CD8-positive, alpha-beta memory T cell (primary cell): ENCODE results near the gene IL1RL2. TPM values are rescaled to one million over a fixed set of nuclear protein-coding genes. Genes with fewer than 3 reads are reported as not detected.

Experiments used
- CTCF ChIA-PET: fragments of 350-600 bp; sonication (Branson Sonifier 250); formaldehyde crosslinking; loops from one replicate; lab custom pipeline; 2021; ENCODE audit warnings: antibody characterized with exemption; lab: Charles Lee
- POLR2A ChIA-PET: fragments of 350-600 bp; sonication (Branson Sonifier 250); formaldehyde crosslinking; loops from one replicate; lab custom pipeline; 2021; ENCODE audit warnings: antibody characterized with exemption; lab: Charles Lee
- DNase-seq, 5 donors: peaks; one replicate each; pipeline versions ENCODE4 v3.0.0 to v3.0.0-alpha.2; 2020 to 2022; ENCODE audit warnings: mixed read lengths in 1 of 5
- H3K27ac ChIP-seq: one replicate; pipeline ENCODE4 v1.7.0; 2013; ENCODE audit warnings: low read depth, mild to moderate bottlenecking, low read length, moderate library complexity
- H3K27me3 ChIP-seq: 2 replicates; pipeline ENCODE4 v1.7.0; 2013; ENCODE audit warnings: low read length, mild to moderate bottlenecking; ENCODE audit not compliant: insufficient read depth, poor library complexity, severe bottlenecking
- H3K36me3 ChIP-seq: 2 replicates; pipeline ENCODE4 v1.7.0; 2013; ENCODE audit warnings: mild to moderate bottlenecking, low read length, moderate library complexity; ENCODE audit not compliant: insufficient read depth
- H3K4me1 ChIP-seq: 2 replicates; pipeline ENCODE4 v1.7.0; 2013; ENCODE audit warnings: mild to moderate bottlenecking, low read length, moderate library complexity; ENCODE audit not compliant: insufficient read depth
- H3K4me3 ChIP-seq: 2 replicates; pipeline ENCODE4 v1.7.0; 2013; ENCODE audit warnings: mild to moderate bottlenecking, low read length
- H3K9me3 ChIP-seq: 2 replicates; pipeline ENCODE4 v1.7.0; 2013; ENCODE audit warnings: mild to moderate bottlenecking, low read length
- H3K27ac Mint-ChIP-seq, 8 donors: one replicate each; pipeline ENCODE4 v1.8.0; 2020 to 2021; ENCODE audit warnings: mixed read lengths in 8 of 8, mild to moderate bottlenecking in 6 of 8, inconsistent platforms in 3 of 8, moderate library complexity in 3 of 8
- H3K27me3 Mint-ChIP-seq, 2 donors: one replicate each; pipeline ENCODE4 v1.8.0; 2020 to 2021; ENCODE audit warnings: mixed read lengths in 2 of 2, mild to moderate bottlenecking in 1 of 2, moderate library complexity in 1 of 2
- H3K36me3 Mint-ChIP-seq, 3 donors: one replicate each; pipeline ENCODE4 v1.8.0; 2020 to 2021; ENCODE audit warnings: mixed read lengths in 3 of 3, inconsistent platforms in 1 of 3, mild to moderate bottlenecking in 1 of 3
- H3K4me1 Mint-ChIP-seq, 3 donors: one replicate each; pipeline ENCODE4 v1.8.0; 2020 to 2021; ENCODE audit warnings: mixed read lengths in 3 of 3, inconsistent platforms in 1 of 3, mild to moderate bottlenecking in 1 of 3
- H3K4me3 Mint-ChIP-seq, 7 donors: one replicate each; pipeline ENCODE4 v1.8.0; 2020 to 2021; ENCODE audit warnings: mixed read lengths in 7 of 7, mild to moderate bottlenecking in 6 of 7, moderate library complexity in 4 of 7, inconsistent platforms in 2 of 7
- H3K9me3 Mint-ChIP-seq, 5 donors: one replicate each; pipeline ENCODE4 v1.8.0; 2020 to 2022; ENCODE audit warnings: mixed read lengths in 5 of 5, mild to moderate bottlenecking in 3 of 5, moderate library complexity in 2 of 5, inconsistent platforms in 1 of 5
- polyA plus RNA-seq: library from polyadenylated mRNA; unstranded; fragments of 300-500 nt; fragmentation: Illumina TruSeq; gene quantifications from one replicate; pipeline ENCODE4 v1.2.3, GENCODE V29; 2021
- total RNA-seq, 2 experiments: library from RNA; stranded (reverse); gene quantifications; one replicate each; pipeline ENCODE4 v1.2.3, GENCODE V29; 2021

IL1RL2 gene
- total and polyA plus RNA-seq, 3 experiments from 2014 or later: 0.13 to 0.33 TPM; not detected in 1

GRCh38 chr2:102278720-102279390 lies 92.0 kb downstream of the IL1RL2 start:
- DNase-seq: no peak
- Mint-ChIP-seq H3K4me3 (peak overlapping the region in 1 of 7 donors; percentile 28), H3K36me3 (peaks cover 0 to 3% (median 0%) of the 10 kb centered on the region in 3 donors), H3K27me3 (peaks cover 2 to 7% of the 10 kb centered on the region in 2 donors), H3K27ac (peak overlapping the region in 1 of 8 donors; percentile 76), H3K4me1 (peaks cover 30 to 41% (median 32%) of the 10 kb centered on the region in 3 donors), H3K9me3 (no peaks in the 10 kb centered on the region)
- CTCF ChIA-PET: no interaction called here
- H3K27ac ChIP-seq: no peak overlapping the region
- no peaks in the 10 kb centered on the region for H3K36me3 ChIP-seq
- no peak overlapping the region for H3K4me3 ChIP-seq
- POLR2A ChIA-PET: no interaction called here
- H3K27me3 ChIP-seq: no peaks in the 10 kb centered on the region
- H3K9me3 ChIP-seq: no peaks in the 10 kb centered on the region
- peaks cover 19% of the 10 kb centered on the region for H3K4me1 ChIP-seq

- ChIA-PET POLR2A (no interaction called here), CTCF (interaction anchor here (1.0 kb wide), 1 partner anchor 28 kb away, joined by 3 read pairs; no protein-coding TSS in a partner anchor)
- no peaks in the 10 kb centered on the region for H3K27me3 ChIP-seq
- DNase-seq: no peak
- Mint-ChIP-seq H3K4me1 (peaks cover 30 to 41% (median 32%) of the 10 kb centered on the region in 3 donors), H3K27me3 (peaks cover 0 to 7% of the 10 kb centered on the region in 2 donors), H3K4me3 (no peak overlapping the region), H3K9me3 (no peaks in the 10 kb centered on the region), H3K27ac (no peak overlapping the region), H3K36me3 (peaks cover 0 to 3% (median 0%) of the 10 kb centered on the region in 3 donors)
- no peak overlapping the region for H3K27ac ChIP-seq
- peaks cover 19% of the 10 kb centered on the region for H3K4me1 ChIP-seq
- no peaks in the 10 kb centered on the region for H3K9me3 ChIP-seq
- no peak overlapping the region for H3K4me3 ChIP-seq
- no peaks in the 10 kb centered on the region for H3K36me3 ChIP-seq
Observed at GRCh38 chr2:102279391-102279735, 92.5 kb downstream of the IL1RL2 start.

GRCh38 chr2:102282678-102283091 lies 95.9 kb downstream of the IL1RL2 start:
- Histone ChIP-seq H3K27me3 (no peaks in the 10 kb centered on the region), H3K4me1 (no peaks in the 10 kb centered on the region), H3K27ac (no peak overlapping the region), H3K36me3 (no peaks in the 10 kb centered on the region), H3K9me3 (no peaks in the 10 kb centered on the region), H3K4me3 (no peak overlapping the region)
- Mint-ChIP-seq H3K36me3 (no peaks in the 10 kb centered on the region), H3K27me3 (peaks cover 0 to 1% of the 10 kb centered on the region in 2 donors), H3K4me1 (peaks cover 9 to 14% (median 9%) of the 10 kb centered on the region in 3 donors), H3K9me3 (no peaks in the 10 kb centered on the region), H3K4me3 (no peak overlapping the region), H3K27ac (no peak overlapping the region)
- POLR2A ChIA-PET: no interaction called here
- DNase-seq: no peak
- CTCF ChIA-PET: interaction anchor here (1.4 to 1.6 kb wide), 2 partner anchors 9 to 19 kb away, joined by 3 to 4 read pairs; no protein-coding TSS in a partner anchor

- ChIA-PET POLR2A (no interaction called here), CTCF (interaction anchor here (1.6 kb wide), 1 partner anchor 18 kb away, joined by 4 read pairs; no protein-coding TSS in a partner anchor)
- Histone ChIP-seq H3K27ac (no peak overlapping the region), H3K36me3 (no peaks in the 10 kb centered on the region), H3K4me1 (no peaks in the 10 kb centered on the region), H3K27me3 (no peaks in the 10 kb centered on the region), H3K4me3 (no peak overlapping the region), H3K9me3 (no peaks in the 10 kb centered on the region)
- Mint-ChIP-seq H3K4me1 (peaks cover 0 to under 1% (median 0%) of the 10 kb centered on the region in 3 donors), H3K27me3 (peaks cover 0 to 3% of the 10 kb centered on the region in 2 donors), H3K27ac (no peak overlapping the region), H3K36me3 (no peaks in the 10 kb centered on the region), H3K4me3 (no peak overlapping the region), H3K9me3 (no peaks in the 10 kb centered on the region)
- DNase-seq: no peak
Observed at GRCh38 chr2:102283996-102284395, 97.2 kb downstream of the IL1RL2 start.

- H3K27me3 Mint-ChIP-seq: peaks cover 0 to 3% of the 10 kb centered on the region in 2 donors
- no peak overlapping the region for H3K27ac ChIP-seq
- no peaks in the 10 kb centered on the region for H3K9me3 Mint-ChIP-seq
- CTCF ChIA-PET: no interaction called here
- H3K36me3 ChIP-seq: no peaks in the 10 kb centered on the region
- no peak overlapping the region for H3K4me3 Mint-ChIP-seq
- H3K4me1 ChIP-seq: no peaks in the 10 kb centered on the region
- H3K27ac Mint-ChIP-seq: no peak overlapping the region
- H3K4me3 ChIP-seq: no peak overlapping the region
- POLR2A ChIA-PET: no interaction called here
- no peaks in the 10 kb centered on the region for H3K4me1 Mint-ChIP-seq
- DNase-seq: no peak
- H3K27me3 ChIP-seq: no peaks in the 10 kb centered on the region
- no peaks in the 10 kb centered on the region for H3K36me3 Mint-ChIP-seq
- no peaks in the 10 kb centered on the region for H3K9me3 ChIP-seq
Observed at GRCh38 chr2:102284611-102285010, 97.8 kb downstream of the IL1RL2 start.

GRCh38 chr2:102285368-102285767 lies 98.5 kb downstream of the IL1RL2 start:
- Histone ChIP-seq H3K36me3 (no peaks in the 10 kb centered on the region), H3K4me3 (no peak overlapping the region), H3K27me3 (no peaks in the 10 kb centered on the region), H3K4me1 (no peaks in the 10 kb centered on the region), H3K9me3 (no peaks in the 10 kb centered on the region), H3K27ac (no peak overlapping the region)
- Mint-ChIP-seq H3K9me3 (no peaks in the 10 kb centered on the region), H3K36me3 (no peaks in the 10 kb centered on the region), H3K4me3 (no peak overlapping the region), H3K4me1 (no peaks in the 10 kb centered on the region), H3K27me3 (peaks cover 0 to 3% of the 10 kb centered on the region in 2 donors), H3K27ac (no peak overlapping the region)
- DNase-seq: no peak
- POLR2A ChIA-PET: no interaction called here
- CTCF ChIA-PET: interaction anchor here (1.0 to 1.2 kb wide), 2 partner anchors 10 to 11 kb away, joined by 3 read pairs; no protein-coding TSS in a partner anchor

- Histone ChIP-seq H3K36me3 (no peaks in the 10 kb centered on the region), H3K27me3 (no peaks in the 10 kb centered on the region), H3K27ac (no peak overlapping the region), H3K4me3 (no peak overlapping the region), H3K4me1 (no peaks in the 10 kb centered on the region), H3K9me3 (no peaks in the 10 kb centered on the region)
- ChIA-PET POLR2A (no interaction called here), CTCF (interaction anchor here (1.0 to 1.4 kb wide), 3 partner anchors 9 to 45 kb away, joined by 3 to 4 read pairs (median 3); no protein-coding TSS in a partner anchor)
- Mint-ChIP-seq H3K4me1 (peaks cover 0 to 3% (median 0%) of the 10 kb centered on the region in 3 donors), H3K27ac (no peak overlapping the region), H3K27me3 (peaks cover 0 to 3% of the 10 kb centered on the region in 2 donors), H3K9me3 (no peaks in the 10 kb centered on the region), H3K36me3 (no peaks in the 10 kb centered on the region), H3K4me3 (no peak overlapping the region)
- DNase-seq: no peak
Observed at GRCh38 chr2:102286041-102286440, 99.2 kb downstream of the IL1RL2 start.

GRCh38 chr2:102289129-102289528 lies 102.3 kb downstream of the IL1RL2 start:
- ChIA-PET CTCF (no interaction called here), POLR2A (no interaction called here)
- H3K4me1 ChIP-seq: no peaks in the 10 kb centered on the region
- no peaks in the 10 kb centered on the region for H3K9me3 ChIP-seq
- Mint-ChIP-seq H3K4me3 (no peak overlapping the region), H3K27me3 (peaks cover 0 to 3% of the 10 kb centered on the region in 2 donors), H3K4me1 (peaks cover 8 to 13% (median 11%) of the 10 kb centered on the region in 3 donors), H3K9me3 (no peaks in the 10 kb centered on the region), H3K36me3 (no peaks in the 10 kb centered on the region), H3K27ac (no peak overlapping the region)
- no peak for DNase-seq
- H3K27me3 ChIP-seq: no peaks in the 10 kb centered on the region
- no peak overlapping the region for H3K4me3 ChIP-seq
- H3K36me3 ChIP-seq: no peaks in the 10 kb centered on the region
- no peak overlapping the region for H3K27ac ChIP-seq
